Small intestine (tissue), 7 donors: Measurements from ENCODE around the gene AKAP5. TPM values are rescaled to one million over a fixed set of nuclear protein-coding genes. Genes with fewer than 3 reads are reported as not detected.

ENCODE experiments used
- DNase-seq, 2 donors: peaks; one replicate each; pipeline versions ENCODE4 v3.0.0 to v3.0.0-alpha.2; 2013
- FAIRE-seq: peaks from 2 replicates; lab custom pipeline; 2012; peaks lifted over from hg19 to GRCh38; lab: Jason Lieb, UNC
- H3K27ac ChIP-seq, 3 donors: one replicate each; pipeline ENCODE4 v1.5.1; 2013; ENCODE audit warnings: low read length in 2 of 3, mild to moderate bottlenecking in 2 of 3, control low read depth in 1 of 3, inconsistent platforms in 1 of 3, low read depth in 1 of 3, moderate library complexity in 1 of 3
- H3K27me3 ChIP-seq, 3 donors: one replicate each; pipeline ENCODE4 v1.6.1; 2013; ENCODE audit warnings: low read length in 3 of 3, inconsistent platforms in 1 of 3; ENCODE audit not compliant: control insufficient read depth in 3 of 3, insufficient read depth in 3 of 3
- H3K36me3 ChIP-seq, 3 donors: one replicate each; pipeline ENCODE4 v1.6.1; 2013; ENCODE audit warnings: low read length in 3 of 3, inconsistent platforms in 1 of 3, low read depth in 1 of 3, mild to moderate bottlenecking in 1 of 3, moderate library complexity in 1 of 3; ENCODE audit not compliant: control insufficient read depth in 3 of 3, insufficient read depth in 2 of 3
- H3K4me1 ChIP-seq, 3 donors: one replicate each; pipeline ENCODE4 v1.6.1; 2013; ENCODE audit warnings: low read length in 2 of 3, inconsistent platforms in 1 of 3, low read depth in 1 of 3, mild to moderate bottlenecking in 1 of 3, moderate library complexity in 1 of 3; ENCODE audit not compliant: control insufficient read depth in 3 of 3, insufficient read depth in 2 of 3
- H3K4me3 ChIP-seq, 3 donors: one replicate each; pipeline ENCODE4 v1.5.1; 2013; ENCODE audit warnings: low read length in 3 of 3, control low read depth in 1 of 3, inconsistent platforms in 1 of 3, low read depth in 1 of 3, mild to moderate bottlenecking in 1 of 3, moderate library complexity in 1 of 3
- H3K9me3 ChIP-seq, 2 donors: one replicate each; pipeline ENCODE4 v1.6.1; 2013; ENCODE audit warnings: low read depth in 1 of 2, low read length in 1 of 2; ENCODE audit not compliant: control insufficient read depth in 2 of 2, insufficient read depth in 1 of 2
- WGBS, 3 donors: extraction: QIAGEN DNeasy Blood & Tissue Kit; methylation state at CpG; one replicate each; pipeline ENCODE4 v1.1.7; 2013; 5-methylcytosine and 5-hydroxymethylcytosine counted together
- polyA plus RNA-seq, 4 donors: library from polyadenylated mRNA; stranded (reverse) in 3 of 4; unstranded in 1 of 4; fragments of 200-250 nt in 3 of 4; fragments of 120-200 nt in 1 of 4; gene quantifications; one replicate each; pipeline versions ENCODE4 v1.2.1 to v1.2.3, GENCODE V29; 2013
- donor health status: healthy with polysubstance abuse.
- donor health status: control.
- donor health status: control.
- donor health status: Bipolar disorder and iron deficiency.
- donor health status: healthy.

AKAP5 gene
- polyA plus RNA-seq, 4 donors, result 0.27 to 6.9 (median 0.58) TPM

DNA sequence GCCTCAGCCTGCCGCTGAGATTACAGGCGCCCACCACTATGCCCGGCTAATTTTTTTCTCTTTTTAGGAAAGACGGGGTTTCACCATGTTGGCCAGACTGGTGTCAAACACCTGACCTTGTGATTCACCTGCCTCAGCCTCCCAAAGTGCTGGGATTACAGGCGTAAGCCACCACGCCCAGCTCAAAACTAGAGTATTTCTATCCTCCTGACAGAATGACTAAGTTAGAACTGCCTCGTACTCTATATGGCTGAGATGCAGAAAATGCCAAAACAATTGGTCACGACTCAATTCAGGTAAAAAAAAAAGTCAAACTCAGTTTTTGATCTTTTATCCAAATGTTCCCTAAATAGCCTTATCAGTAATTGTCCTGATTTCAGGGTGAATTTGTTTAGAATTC, 11.1 kb downstream of the AKAP5 start:
- Histone ChIP-seq H3K36me3 (peaks cover 0 to 2% (median 0%) of the 10 kb centered on the region in 3 donors), H3K27me3 (no peaks in the 10 kb centered on the region), H3K9me3 (no peaks in the 10 kb centered on the region), H3K27ac (no peak overlapping the region), H3K4me3 (no peak overlapping the region), H3K4me1 (peaks cover 0 to 3% (median 0%) of the 10 kb centered on the region in 3 donors)
- FAIRE-seq (no peak), DNase-seq (no peak)
- 92 to 95% (median 94%) methylated on average over 7 to 8 of the region's 8 CpGs for WGBS, 3 donors

DNA sequence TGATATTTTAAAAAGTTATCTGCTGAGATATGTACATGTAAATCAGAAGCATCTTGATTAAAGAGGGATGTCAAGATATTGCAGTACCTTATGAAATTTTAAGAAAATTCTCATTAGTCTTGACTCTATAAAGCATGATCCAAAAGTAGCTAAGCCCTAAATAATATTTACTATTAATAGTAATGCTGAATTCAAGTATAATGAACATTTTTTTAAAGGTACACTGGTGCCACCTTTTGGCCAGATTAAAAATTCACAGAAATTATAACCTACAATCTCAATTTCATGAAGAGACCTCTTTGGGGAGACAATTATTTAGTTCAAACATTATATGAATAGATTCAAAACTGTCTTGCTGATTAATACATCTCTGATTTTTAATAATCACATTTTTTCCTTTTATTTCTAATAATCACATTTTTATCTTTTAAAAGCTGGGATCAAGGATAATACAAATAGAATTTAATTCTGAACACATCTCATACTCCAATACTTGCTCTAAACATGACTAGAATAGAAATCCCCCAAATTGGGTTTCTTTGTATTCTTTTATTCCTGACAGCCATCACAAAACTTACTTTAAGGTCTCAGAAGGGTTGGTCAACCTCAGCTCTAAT, 13.4 kb downstream of the AKAP5 start:
- Histone ChIP-seq H3K4me1 (peaks cover 0 to 3% (median 0%) of the 10 kb centered on the region in 3 donors), H3K27me3 (no peaks in the 10 kb centered on the region), H3K27ac (no peak overlapping the region), H3K9me3 (no peaks in the 10 kb centered on the region), H3K4me3 (no peak overlapping the region), H3K36me3 (peaks cover 0 to 8% (median 0%) of the 10 kb centered on the region in 3 donors)
- DNase-seq (peak; percentile 34 to 40), FAIRE-seq (peak; percentile 92)

DNA sequence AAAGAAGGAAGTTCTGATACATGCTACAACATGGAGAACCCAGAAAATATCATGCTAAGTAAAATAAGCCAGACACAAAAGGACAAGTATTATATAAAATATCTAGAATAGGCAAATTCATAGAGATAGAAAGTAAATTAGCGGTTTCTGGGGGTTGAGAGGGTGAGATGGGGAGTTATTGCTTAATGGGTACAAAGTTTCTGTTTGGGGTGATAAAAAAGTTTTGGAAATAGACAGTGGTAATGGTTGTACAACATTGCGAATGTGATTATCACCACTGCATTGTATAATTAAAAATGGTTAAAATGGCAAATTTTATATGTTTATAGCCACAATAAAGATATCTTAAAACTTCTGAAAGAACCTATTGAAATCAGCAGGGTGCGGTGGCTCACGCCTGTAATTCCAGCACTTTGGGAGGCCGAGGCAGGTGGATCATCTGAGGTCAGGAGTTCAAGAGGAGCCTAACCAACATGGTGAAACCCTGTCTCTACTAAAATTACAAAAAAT, 23.3 kb downstream of the AKAP5 start:
- Histone ChIP-seq H3K9me3 (no peaks in the 10 kb centered on the region), H3K4me1 (no peaks in the 10 kb centered on the region), H3K36me3 (peaks cover 0 to 25% (median 6%) of the 10 kb centered on the region in 3 donors), H3K27ac (no peak overlapping the region), H3K4me3 (no peak overlapping the region), H3K27me3 (no peaks in the 10 kb centered on the region)
- 47 to 79% (median 57%) methylated on average over 5 of the region's 5 CpGs for WGBS, 3 donors
- FAIRE-seq, result no peak
- DNase-seq, result no peak

DNA sequence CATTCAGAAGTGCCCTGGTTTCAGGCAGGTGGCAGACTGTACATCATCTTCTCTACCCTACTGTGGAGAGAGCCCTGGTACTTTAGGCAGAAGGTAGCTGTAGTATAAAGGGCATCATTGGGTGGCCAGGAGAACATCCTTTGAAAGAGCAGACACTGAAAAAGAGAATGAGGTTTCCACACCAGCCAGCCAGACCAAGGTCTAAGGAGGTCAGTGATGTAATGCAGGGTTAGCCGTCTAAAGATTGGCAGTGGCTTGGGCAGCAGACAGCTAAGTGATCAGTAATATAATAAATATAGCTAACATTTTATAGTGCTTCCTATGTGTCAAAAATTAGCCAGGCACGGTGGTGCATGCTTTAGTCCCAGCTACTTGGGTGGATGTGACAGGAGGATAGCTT, 26.3 kb downstream of the AKAP5 start:
- Histone ChIP-seq H3K4me3 (no peak overlapping the region), H3K9me3 (no peaks in the 10 kb centered on the region), H3K4me1 (peaks cover 0 to 3% (median 0%) of the 10 kb centered on the region in 3 donors), H3K36me3 (peaks cover 0 to 24% (median 6%) of the 10 kb centered on the region in 3 donors), H3K27me3 (no peaks in the 10 kb centered on the region), H3K27ac (no peak overlapping the region)
- DNase-seq (no peak), FAIRE-seq (no peak)
- 81 to 94% (median 86%) methylated on average over 2 of the region's 2 CpGs for WGBS, 3 donors

DNA sequence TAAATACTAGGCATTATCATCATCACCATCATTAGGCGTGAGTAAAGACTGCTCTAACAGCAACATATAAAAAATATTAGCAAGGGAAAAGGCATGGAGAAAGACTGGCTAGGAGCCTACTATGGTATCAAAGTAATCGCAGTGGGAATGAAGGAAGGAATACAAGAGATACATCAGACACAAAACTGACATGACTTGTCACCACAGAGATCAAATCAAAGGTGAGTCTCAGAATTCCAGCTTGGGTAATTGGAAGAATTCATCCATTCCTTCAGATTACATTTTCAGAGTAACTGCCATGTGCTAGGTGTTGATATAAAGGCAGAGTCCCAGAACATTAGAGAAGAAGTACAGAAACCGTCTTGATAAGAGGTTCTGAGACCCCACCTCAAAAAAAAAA, 28.2 kb downstream of the AKAP5 start:
- no peak overlapping the region for H3K4me3 ChIP-seq
- H3K36me3 ChIP-seq, result peaks cover 0 to 20% (median 0%) of the 10 kb centered on the region in 3 donors
- H3K27ac ChIP-seq, result no peak overlapping the region
- no peaks in the 10 kb centered on the region for H3K9me3 ChIP-seq
- FAIRE-seq, result no peak
- no peak for DNase-seq
- no peaks in the 10 kb centered on the region for H3K27me3 ChIP-seq
- H3K4me1 ChIP-seq, result peaks cover 0 to 3% (median 0%) of the 10 kb centered on the region in 3 donors
- 92 to 97% (median 94%) methylated on average over 3 of the region's 3 CpGs for WGBS, 3 donors

DNA sequence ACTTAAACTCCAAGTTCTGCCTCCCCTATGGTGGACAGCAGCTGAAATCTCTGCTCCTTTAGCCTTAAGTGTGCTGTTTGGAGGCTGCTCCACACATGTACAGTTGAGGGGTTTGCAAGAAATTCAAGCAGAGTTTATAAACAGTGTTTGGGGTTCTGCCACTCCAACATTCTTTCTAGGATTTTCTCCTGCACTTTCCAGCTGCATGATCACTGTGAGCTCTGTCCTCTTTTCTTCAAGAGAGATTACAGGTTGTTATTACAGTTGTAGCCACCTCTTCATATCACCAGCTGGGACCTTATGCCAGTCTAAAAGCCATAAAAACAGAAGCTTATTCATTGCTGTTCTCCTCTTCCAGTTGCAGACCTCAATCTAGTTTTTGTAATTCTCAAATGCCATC, 30.0 kb downstream of the AKAP5 start:
- peaks cover 0 to 9% (median 3%) of the 10 kb centered on the region in 3 donors for H3K4me1 ChIP-seq
- H3K4me3 ChIP-seq, result no peak overlapping the region
- no peak overlapping the region for H3K27ac ChIP-seq
- DNase-seq, result no peak
- no peaks in the 10 kb centered on the region for H3K27me3 ChIP-seq
- peaks cover 0 to 16% (median 0%) of the 10 kb centered on the region in 3 donors for H3K36me3 ChIP-seq
- H3K9me3 ChIP-seq, result no peaks in the 10 kb centered on the region
- FAIRE-seq, result no peak

DNA sequence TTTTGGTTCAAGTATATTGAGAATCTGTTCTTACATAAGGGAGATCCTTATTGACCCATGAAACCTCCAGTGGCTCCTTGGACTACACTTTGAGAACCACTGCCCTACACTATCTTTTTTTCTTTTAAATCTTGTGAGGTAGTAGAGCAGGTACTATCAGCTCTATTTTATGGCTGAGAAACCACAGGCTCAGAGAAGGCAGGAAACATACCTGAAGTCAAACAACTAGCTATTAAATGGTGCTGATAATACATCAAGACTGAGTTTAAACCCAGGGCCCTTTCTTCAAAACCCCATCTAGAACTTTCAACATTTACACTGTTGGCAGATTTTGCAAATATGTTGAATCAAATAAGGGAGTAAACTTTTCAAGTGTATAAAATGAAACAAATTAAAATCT, 31.5 kb downstream of the AKAP5 start:
- H3K27me3 ChIP-seq, result no peaks in the 10 kb centered on the region
- peaks cover 0 to 9% (median 0%) of the 10 kb centered on the region in 3 donors for H3K36me3 ChIP-seq
- no peak overlapping the region for H3K4me3 ChIP-seq
- FAIRE-seq (no peak), DNase-seq (peak in 1 of 2 donors; percentile 32)
- no peaks in the 10 kb centered on the region for H3K9me3 ChIP-seq
- H3K27ac ChIP-seq, result no peak overlapping the region
- H3K4me1 ChIP-seq, result peaks cover 2 to 20% (median 3%) of the 10 kb centered on the region in 3 donors

DNA sequence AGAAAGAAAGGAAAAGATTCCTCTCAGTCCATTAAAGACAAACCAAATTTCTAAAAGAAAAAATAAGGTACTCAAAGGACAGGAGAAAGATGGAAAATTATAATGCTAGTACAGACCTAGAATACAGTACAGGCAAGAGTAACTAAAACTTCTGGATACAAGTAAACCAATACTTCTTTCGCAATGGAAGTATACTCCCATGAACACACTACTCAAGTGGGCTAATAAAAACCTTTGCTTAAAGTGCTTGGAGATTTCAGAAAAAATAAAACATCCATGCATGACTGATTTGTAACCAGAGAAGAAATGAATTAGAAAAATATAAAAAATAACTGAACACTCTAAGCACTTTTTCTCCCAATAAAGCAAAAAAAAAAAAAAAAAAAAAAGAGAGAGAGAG, 34.8 kb downstream of the AKAP5 start:
- 100% methylated on average over 1 of the region's 1 CpG for WGBS, 3 donors
- DNase-seq (no peak), FAIRE-seq (no peak)
- H3K4me1 ChIP-seq, result peaks cover 4 to 29% (median 12%) of the 10 kb centered on the region in 3 donors
- H3K27me3 ChIP-seq, result no peaks in the 10 kb centered on the region
- H3K36me3 ChIP-seq, result peaks cover 0 to 5% (median 0%) of the 10 kb centered on the region in 3 donors
- no peaks in the 10 kb centered on the region for H3K9me3 ChIP-seq
- no peak overlapping the region for H3K27ac ChIP-seq
- no peak overlapping the region for H3K4me3 ChIP-seq
